H1 (cell line): ENCODE results near the gene HS6ST1. TPM values are rescaled to one million over a fixed set of nuclear protein-coding genes. Genes with fewer than 3 reads are reported as not detected.

Experiments
- CBX8 ChIP-seq: fragments of 300-800, 300-1000 bp; sonication (generic); IDR thresholded peaks from 2 replicates; pipeline ENCODE4 v1.7.1; 2016; ENCODE audit warnings: low read depth, low read length, borderline replicate concordance
- NANOG ChIP-seq: IDR thresholded peaks from 2 replicates; pipeline ENCODE4 v1.6.1; 2011; ENCODE audit warnings: low read length, low read depth, mild to moderate bottlenecking, inconsistent platforms; ENCODE audit not compliant: insufficient read depth, poor library complexity, severe bottlenecking
- RNF2 ChIP-seq: fragments of 200-900, 300-1000 bp; sonication (generic); IDR thresholded peaks from 2 replicates; pipeline ENCODE4 v1.7.1; 2016; ENCODE audit warnings: borderline replicate concordance, low read depth, mild to moderate bottlenecking, antibody characterized with exemption, low read length; ENCODE audit not compliant: poor library complexity, severe bottlenecking; ENCODE audit errors: missing control alignments
- SIX5 ChIP-seq: IDR thresholded peaks from 2 replicates; pipeline ENCODE4 v1.6.1; 2011; ENCODE audit warnings: mild to moderate bottlenecking, low read depth, low read length
- SP2 ChIP-seq: IDR thresholded peaks from 2 replicates; pipeline ENCODE4 v1.6.1; 2012; ENCODE audit warnings: mild to moderate bottlenecking, low read length, inconsistent platforms
- SP4 ChIP-seq: IDR thresholded peaks from 2 replicates; pipeline ENCODE4 v1.6.1; 2012; ENCODE audit warnings: low read length, inconsistent platforms
- polyA plus RNA-seq, 7 experiments: library from polyadenylated mRNA; depleted of rRNA in 3 of 7; stranded (reverse) in 5 of 7; unstranded in 2 of 7; fragments of >200 nt in 5 of 7; fragments of 200-250 nt in 2 of 7; gene quantifications; 1 replicate in 5 of 7; 2 replicates in 1 of 7; 4 replicates in 1 of 7; pipeline versions ENCODE4 v1.2.1 to v1.2.3, GENCODE V29; 2011 to 2013; ENCODE audit warnings: missing spikeins in 2 of 7, mixed read lengths in 2 of 7
- total RNA-seq: library from RNA; stranded (reverse); fragmentation: NEBNext Ultra II Directional; extraction: Animal tissue kit (Norgen Biotek cat#: 25700); gene quantifications from 2 replicates; pipeline ENCODE4 v1.2.1, GENCODE V29; 2021

The HS6ST1 gene
- total and polyA plus RNA-seq, 2 of the 8 experiments (the other 6 are each of a cell fraction or from before 2014, with no cell fraction given) = 37.4 to 74.6 TPM

GRCh38 chr2:128293870-128294455, 24.7 kb downstream of the HS6ST1 start (continued):
- TF ChIP-seq RNF2 = no peak
- no peak for TF ChIP-seq SP4
- no peak for TF ChIP-seq SIX5
- TF ChIP-seq NANOG = no peak
- TF ChIP-seq CBX8 = no peak
- TF ChIP-seq SP2 = no peak
